Adrenal gland (tissue), 12 donors: Measurements from ENCODE around the gene BRINP2. TPM values are rescaled to one million over a fixed set of nuclear protein-coding genes. Genes with fewer than 3 reads are reported as not detected.

Source experiments
- DNase-seq, 7 donors: peaks; one replicate each; pipeline ENCODE4 v3.0.0-alpha.2; 2019 to 2020
- H3K27ac ChIP-seq, 5 donors: fragments of 200-600 bp; sonication (generic) in 4 of 5; 1 replicate in 3 of 5; 2 replicates in 2 of 5; pipeline versions ENCODE4 v1.5.1 to v1.8.0; 2016 to 2020; ENCODE audit warnings: mild to moderate bottlenecking in 1 of 5
- H3K27me3 ChIP-seq: fragments of 200-600 bp; 2 replicates; pipeline ENCODE4 v1.8.0; 2021
- H3K36me3 ChIP-seq, 2 donors: fragments of 200-600 bp; replicated peaks in 1 of 2; 1 replicate in 1 of 2; 2 replicates in 1 of 2; pipeline versions ENCODE4 v1.5.1 to v1.8.0; 2018 to 2022
- H3K4me1 ChIP-seq, 2 donors: fragments of 200-600 bp; replicated peaks in 1 of 2; 1 replicate in 1 of 2; 2 replicates in 1 of 2; pipeline versions ENCODE4 v1.5.1 to v1.8.0; 2018 to 2021
- H3K4me3 ChIP-seq, 4 donors: fragments of 200-600 bp; sonication (generic) in 3 of 4; one replicate each; pipeline ENCODE4 v1.5.1; 2016 to 2018
- H3K9me3 ChIP-seq, 3 donors: fragments of 200-600 bp; sonication (generic) in 1 of 3; replicated peaks in 1 of 3; 1 replicate in 2 of 3; 2 replicates in 1 of 3; pipeline versions ENCODE4 v1.5.1 to v1.8.0; 2016 to 2021
- CTCF ChIP-seq, 6 experiments: fragments of 450-650 bp in 4 of 6; fragments of 200-600 bp in 2 of 6; sonication (generic) in 1 of 6; IDR thresholded peaks; 1 replicate in 5 of 6; 2 replicates in 1 of 6; pipeline versions ENCODE4 v1.5.1 to v1.8.0; 2016 to 2021; ENCODE audit warnings: antibody characterized with exemption in 6 of 6, mild to moderate bottlenecking in 2 of 6, moderate library complexity in 1 of 6
- POLR2A ChIP-seq, 2 donors: fragments of 450-650 bp; IDR thresholded peaks; one replicate each; pipeline ENCODE4 v1.6.1; 2017; ENCODE audit warnings: antibody characterized with exemption in 2 of 2, mild to moderate bottlenecking in 2 of 2, moderate library complexity in 1 of 2
- WGBS, 4 donors: extraction: QIAGEN DNeasy Blood & Tissue Kit in 2 of 4; methylation state at CpG; one replicate each; pipeline versions ENCODE4 v1.1.5 to v1.1.7; 2013 to 2017; 5-methylcytosine and 5-hydroxymethylcytosine counted together
- intact Hi-C, 2 donors: fragments of 100-400 bp; cut with DNase I; formaldehyde crosslinking; loops; one replicate each; pipeline versions ENCODE4 v1.14.1 to v1.15.0; 2022 to 2023
- polyA plus RNA-seq, 3 donors: library from polyadenylated mRNA; stranded (reverse); fragments of 200-250 nt in 2 of 3; fragments of 350-450 nt in 1 of 3; fragmentation: Illumina TruSeq in 1 of 3; extraction: RNeasy Lipid Tissue Mini Kit (QIAGEN cat#74804) in 1 of 3; gene quantifications; one replicate each; pipeline ENCODE4 v1.2.3, GENCODE V29; 2013 to 2014
- total RNA-seq, 9 donors: library from RNA; depleted of rRNA in 4 of 9; stranded (reverse); fragments of >200 nt in 4 of 9; fragments of 120-200 nt in 1 of 9; fragmentation: NEBNext Ultra II Directional in 1 of 9; extraction: Animal tissue kit (Norgen Biotek cat#: 25700) in 1 of 9; gene quantifications; one replicate each; pipeline versions ENCODE4 v1.1.0 to v1.2.4, GENCODE V29; 2013 to 2023
- donor health status: healthy with polysubstance abuse.
- donor health status: Bipolar disorder and iron deficiency.
- donor health status: DM: yes; HTN: yes; CAD: no.
- donor health status: DM: no; HTN: no; CAD: no.
- donor health status: DM: no; HTN: no; CAD: no.
- donor health status: DM: yes; HTN: yes; CAD: no.

The BRINP2 gene
- total and polyA plus RNA-seq, 12 donors: 5.6 to 28.2 (median 16.5) TPM

- H3K4me1 ChIP-seq: peaks cover 8 to 24% of the 10 kb centered on the region in 2 donors
- WGBS, 4 donors: 21 to 50% (median 28%) methylated on average over 3 of the region's 3 CpGs
- no peaks in the 10 kb centered on the region for H3K9me3 ChIP-seq
- peak; percentile 89 to 98 (median 97) for DNase-seq
- H3K27ac ChIP-seq: peak overlapping the region; percentile 7 to 59 (median 52)
- H3K27me3 ChIP-seq: no peaks in the 10 kb centered on the region
- intact Hi-C loops: no loop called here
- TF ChIP-seq CTCF (IDR thresholded peaks at IDR 0.05): no peak
- peak in 1 of 2 donors; percentile 20 for TF ChIP-seq POLR2A (IDR thresholded peaks at IDR 0.05)
- no peaks in the 10 kb centered on the region for H3K36me3 ChIP-seq
- H3K4me3 ChIP-seq: no peak overlapping the region
Observed at GRCh38 chr1:177209357-177209756, 38.6 kb downstream of the BRINP2 start.

GRCh38 chr1:177210071-177210470, 39.3 kb downstream of the BRINP2 start:
- intact Hi-C loops: no loop called here
- no peaks in the 10 kb centered on the region for H3K36me3 ChIP-seq
- peaks cover 8 to 24% of the 10 kb centered on the region in 2 donors for H3K4me1 ChIP-seq
- peak overlapping the region; percentile 7 to 59 (median 52) for H3K27ac ChIP-seq
- peaks cover 0 to under 1% (median 0%) of the 10 kb centered on the region in 3 donors for H3K9me3 ChIP-seq
- no peaks in the 10 kb centered on the region for H3K27me3 ChIP-seq
- H3K4me3 ChIP-seq: no peak overlapping the region
- TF ChIP-seq POLR2A (IDR thresholded peaks at IDR 0.05) (no peak), CTCF (IDR thresholded peaks at IDR 0.05) (no peak)
- no peak for DNase-seq

- Histone ChIP-seq H3K9me3 (peaks cover 0 to 12% (median 2%) of the 10 kb centered on the region in 3 donors), H3K27me3 (no peaks in the 10 kb centered on the region), H3K4me1 (peaks cover 8 to 24% of the 10 kb centered on the region in 2 donors), H3K4me3 (no peak overlapping the region), H3K36me3 (no peaks in the 10 kb centered on the region), H3K27ac (peak overlapping the region; percentile 6 to 51 (median 24))
- DNase-seq: peak in 6 of 7 donors; percentile 23 to 69 (median 48)
- intact Hi-C loops: no loop called here
- 12 to 17% (median 15%) methylated on average over 4 of the region's 4 CpGs for WGBS, 4 donors
- no peak for TF ChIP-seq POLR2A (IDR thresholded peaks at IDR 0.05)
- TF ChIP-seq CTCF (IDR thresholded peaks at IDR 0.05): no peak
Observed at GRCh38 chr1:177211231-177211630, 40.5 kb downstream of the BRINP2 start.

- no peak for TF ChIP-seq CTCF (IDR thresholded peaks at IDR 0.05)
- no peak for TF ChIP-seq POLR2A (IDR thresholded peaks at IDR 0.05)
- peaks cover 0 to 10% of the 10 kb centered on the region in 2 donors for H3K4me1 ChIP-seq
- no peak overlapping the region for H3K27ac ChIP-seq
- no peak overlapping the region for H3K4me3 ChIP-seq
- H3K9me3 ChIP-seq: peaks cover 0 to 23% (median 7%) of the 10 kb centered on the region in 3 donors
- no peak for DNase-seq
- intact Hi-C loops: no loop called here
- WGBS, 4 donors: 76 to 97% (median 94%) methylated on average over 3 of the region's 3 CpGs
- no peaks in the 10 kb centered on the region for H3K36me3 ChIP-seq
- no peaks in the 10 kb centered on the region for H3K27me3 ChIP-seq
Observed at GRCh38 chr1:177216587-177217202, 45.9 kb downstream of the BRINP2 start.
